Fibroblast of skin of right quadriceps (primary cell): ENCODE data around the gene ZNHIT1.
"Not testable (repeated sequence)": the region's sequence is repeated elsewhere in the genome, so short reads cannot be mapped to it uniquely, and the experiment has no call there.

Source experiments
- DNase-seq: peaks from one replicate; pipeline ENCODE4 v3.0.0-alpha.2; 2013

ZNHIT1 gene

DNA sequence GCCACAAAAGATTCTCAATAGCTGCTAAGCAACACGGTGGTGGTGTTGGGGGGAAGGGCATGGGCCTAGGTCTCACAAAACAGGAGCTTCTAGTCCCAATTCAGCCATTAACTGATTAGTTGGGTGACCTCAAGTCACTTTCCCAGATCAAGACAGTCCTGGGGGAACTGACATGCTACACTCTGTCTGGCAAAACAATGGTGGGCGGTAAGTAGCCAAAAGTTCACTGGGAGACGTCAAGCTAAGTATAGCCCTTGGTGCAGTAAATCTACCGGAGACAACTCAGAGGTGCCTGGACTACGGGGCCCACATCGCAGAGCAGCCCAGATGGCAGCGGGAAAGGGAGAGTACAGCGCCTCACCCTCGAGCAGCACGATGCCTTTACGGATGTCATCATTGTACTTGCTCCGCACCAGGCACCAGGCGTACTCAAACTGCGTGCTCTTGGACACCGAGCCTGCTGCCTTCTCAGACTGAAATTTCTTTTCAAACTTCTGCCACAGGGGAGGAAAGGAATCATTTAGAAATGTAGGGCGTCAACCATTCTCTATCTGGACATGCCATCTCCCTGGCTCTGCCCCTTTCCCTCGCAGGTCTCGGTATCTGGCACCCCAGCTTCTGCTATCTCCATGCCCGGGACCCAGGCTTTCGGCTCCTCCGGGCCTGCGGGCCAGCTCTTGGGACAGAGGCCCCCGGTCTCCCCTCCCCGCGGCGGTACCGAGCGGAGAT, 25.8 kb downstream of the ZNHIT1 start:
- DNase-seq = no peak

DNA sequence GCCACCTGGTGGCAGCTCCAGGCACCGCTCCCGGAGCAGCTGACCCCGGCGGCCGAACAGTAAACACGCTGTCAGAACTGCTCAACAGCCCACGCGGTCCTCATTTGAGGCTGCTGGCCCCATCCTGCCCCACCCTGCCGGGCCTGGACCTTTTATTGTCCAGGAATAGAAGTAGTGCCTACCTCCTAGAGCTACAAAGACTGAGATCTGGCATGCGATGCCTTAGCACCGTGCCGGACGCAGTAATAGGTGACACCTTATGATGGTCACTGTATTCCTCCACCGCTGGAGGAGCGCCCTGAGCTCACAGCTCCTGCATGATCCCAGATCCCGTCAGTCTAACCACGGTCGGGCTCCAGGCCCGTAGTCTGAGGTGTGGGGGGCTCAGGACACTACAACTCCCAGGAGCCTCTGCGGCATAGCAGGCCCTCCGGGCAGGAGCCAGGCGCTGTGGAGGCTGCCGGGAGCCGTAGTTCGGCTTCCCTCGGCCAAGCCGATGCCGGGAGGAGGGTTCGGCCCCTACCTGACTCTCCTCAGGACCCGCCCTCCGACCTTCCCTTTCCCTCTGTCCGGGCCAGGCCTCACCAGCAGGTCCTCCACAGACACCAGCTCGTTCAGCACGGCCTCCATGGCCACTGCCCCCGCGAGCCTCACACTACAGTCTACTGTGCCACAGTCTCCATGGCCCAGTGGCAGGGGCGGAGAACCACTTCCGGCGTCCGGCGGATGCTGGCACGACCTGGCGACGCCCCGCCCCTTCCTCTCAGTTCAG, 26.6 kb downstream of the ZNHIT1 start, which contains the start of gene FIS1:
FIS1 (minus strand) TSS at position 707 of the 772 bp plus-strand sequence; CDS start at position 630, 77 bp downstream.
- peak; percentile 84 for DNase-seq

DNA sequence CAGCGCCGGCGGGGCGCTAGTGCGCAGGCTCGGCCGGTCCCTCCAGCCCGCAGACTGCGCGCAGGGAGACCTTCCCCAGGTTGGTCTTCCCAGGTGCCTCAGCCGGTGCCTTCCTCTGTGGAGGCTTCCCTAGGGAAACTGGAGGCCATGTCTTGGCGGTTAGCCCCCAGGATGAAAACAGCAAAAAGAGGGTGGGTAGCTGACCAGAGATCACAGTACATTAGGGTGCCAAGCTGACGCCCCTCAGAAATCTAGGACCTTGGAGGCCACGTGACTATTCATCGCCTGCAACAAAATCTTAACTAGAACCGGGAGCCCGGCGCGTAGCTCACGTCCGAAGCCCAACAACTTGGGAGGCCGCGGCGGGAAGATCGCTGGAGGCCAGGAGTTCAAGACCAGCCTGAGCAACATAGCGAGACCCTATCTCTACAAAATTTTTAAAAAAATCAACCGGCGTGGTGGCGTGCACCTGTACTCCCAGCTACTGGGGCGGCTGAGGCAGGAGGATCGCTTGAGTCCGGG, 27.2 kb downstream of the ZNHIT1 start:
- DNase-seq = no peak

DNA sequence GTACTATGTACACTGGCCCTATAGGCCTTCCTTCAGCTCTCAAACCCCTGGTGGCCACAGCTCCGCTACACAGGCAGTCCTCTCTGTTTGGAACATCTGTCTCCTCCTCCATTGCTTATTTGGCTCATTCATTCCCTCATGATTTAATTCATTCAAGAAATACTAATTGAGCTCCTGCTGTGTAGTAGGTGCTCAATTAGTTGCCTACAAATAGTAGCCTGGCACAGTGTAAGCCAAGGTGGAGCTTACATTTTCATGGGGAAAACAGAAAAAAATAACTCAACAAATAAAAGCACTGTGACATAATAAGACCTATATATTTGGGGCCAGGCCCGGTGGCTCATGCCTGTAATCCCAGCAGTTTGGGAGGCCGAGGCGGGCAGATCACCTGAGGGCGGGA, 30.3 kb downstream of the ZNHIT1 start:
- DNase-seq = no peak

DNA sequence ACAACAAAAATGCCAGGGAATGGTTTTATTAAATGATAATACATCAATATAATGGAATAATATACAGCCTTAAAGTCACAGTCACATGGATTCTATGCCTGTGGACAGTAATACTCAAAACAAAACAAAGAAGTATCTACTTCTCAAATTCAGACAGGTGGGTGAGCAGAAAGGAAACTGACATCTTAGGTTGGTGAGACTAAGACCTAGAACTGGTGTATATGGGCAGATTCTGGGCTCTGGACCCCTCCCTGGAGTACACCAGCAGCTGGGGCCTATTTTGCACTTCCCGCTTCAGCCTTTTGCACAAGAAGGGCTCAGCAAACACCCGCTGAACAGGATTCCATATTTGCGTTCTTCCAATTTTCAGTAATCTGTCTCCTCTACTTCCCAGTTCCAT, 32.4 kb downstream of the ZNHIT1 start:
- no peak for DNase-seq

DNA sequence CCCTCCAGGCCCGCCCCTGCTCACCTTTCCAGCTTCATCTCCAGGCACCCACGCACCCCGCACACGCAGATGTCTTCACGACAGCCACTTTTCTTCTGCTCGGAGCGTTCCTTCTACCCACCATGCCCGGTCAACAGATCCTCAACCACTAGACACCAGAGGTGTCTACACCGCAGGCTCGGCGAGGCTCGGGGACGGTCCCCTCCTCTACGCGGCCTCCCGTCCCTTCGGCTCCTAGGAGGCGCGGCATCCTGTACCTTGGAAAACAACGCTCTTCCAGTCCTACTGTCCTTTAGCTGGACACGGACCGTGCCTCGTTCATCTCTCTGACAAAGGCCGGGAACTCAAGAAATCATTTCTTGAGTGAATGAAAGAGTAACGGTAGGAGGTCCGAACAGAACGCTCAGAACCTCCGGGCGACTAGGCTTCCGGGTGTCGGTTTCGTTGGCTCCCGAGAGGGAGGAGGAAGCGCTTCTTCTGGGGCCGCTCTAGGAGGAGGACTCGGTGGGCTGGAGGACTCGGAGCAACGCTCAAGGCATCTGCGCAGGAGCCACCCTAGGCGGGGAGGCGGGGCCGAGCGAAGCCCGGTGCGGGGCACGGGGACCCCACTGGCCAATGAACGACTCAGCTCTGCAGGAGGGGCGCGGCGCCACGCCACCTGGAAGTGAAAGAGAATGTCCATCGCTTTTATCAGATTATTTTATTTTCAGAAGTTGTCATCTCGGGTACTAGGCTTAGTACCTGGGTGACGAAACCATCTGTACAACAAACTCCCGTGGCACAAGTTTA, 34.1 kb downstream of the ZNHIT1 start:
- DNase-seq = peak; percentile 98

DNA sequence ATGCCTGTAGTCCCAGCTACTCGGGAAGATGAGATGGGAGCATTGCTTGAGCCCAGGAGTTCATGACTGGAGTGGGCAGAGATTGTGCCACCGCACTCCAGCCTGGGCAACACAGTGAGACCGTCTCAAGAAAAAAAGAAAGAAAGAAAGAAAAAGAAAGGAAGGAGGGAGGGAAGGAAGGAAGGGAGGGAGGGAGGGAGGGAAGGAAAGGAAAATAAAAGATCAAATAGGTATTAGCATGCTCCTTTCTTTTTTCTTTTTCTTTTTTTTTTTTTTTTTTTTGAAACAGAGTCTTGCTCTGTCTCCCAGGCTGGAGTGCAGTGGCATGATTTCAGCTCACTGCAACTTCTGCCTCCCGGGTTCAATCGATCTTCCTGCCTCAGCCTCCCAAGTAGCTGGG, 35.2 kb downstream of the ZNHIT1 start:
- not testable (repeated sequence) for DNase-seq

DNA sequence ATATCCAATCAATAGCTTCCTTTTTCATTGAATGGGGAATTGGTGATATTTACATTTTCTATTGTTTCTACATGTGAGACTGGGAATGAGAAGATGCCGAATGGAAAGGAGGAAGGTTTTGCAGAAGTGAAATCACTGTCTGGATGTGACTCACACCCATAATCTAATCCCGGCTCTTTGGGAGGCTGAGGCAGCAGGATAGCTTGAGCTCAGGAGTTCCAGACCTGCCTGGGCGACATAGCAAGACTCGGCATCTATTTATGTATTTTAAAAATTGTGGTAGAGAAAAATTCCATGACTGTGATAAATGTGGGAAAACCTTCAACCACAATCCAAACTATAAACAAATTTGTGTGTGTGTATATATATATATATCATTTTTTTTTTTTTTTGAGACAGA, 37.8 kb downstream of the ZNHIT1 start:
- no peak for DNase-seq

DNA sequence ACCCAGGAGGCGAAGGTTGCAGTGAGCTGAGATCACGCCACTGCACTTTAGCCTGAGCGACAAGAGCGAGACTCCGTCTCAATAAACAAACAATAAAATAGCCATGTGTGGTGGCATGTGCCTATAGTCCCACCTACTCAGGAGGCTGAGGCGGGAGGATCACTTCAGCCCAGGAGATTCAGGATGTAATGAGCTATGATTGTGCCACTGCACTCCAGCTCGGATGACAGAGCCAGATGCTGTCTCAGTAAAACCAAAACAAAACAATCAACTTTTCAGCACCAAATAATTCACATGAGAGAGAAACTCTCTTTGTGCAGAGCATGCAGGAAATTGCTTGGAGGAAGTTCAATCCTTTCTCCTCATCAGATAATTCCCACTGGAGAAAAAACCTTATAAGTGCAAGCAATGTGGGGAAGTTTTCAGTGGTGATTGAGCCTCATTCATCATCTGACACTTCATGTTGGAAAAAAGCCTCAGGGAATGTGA, 40.3 kb downstream of the ZNHIT1 start:
- peak; percentile 62 for DNase-seq

DNA sequence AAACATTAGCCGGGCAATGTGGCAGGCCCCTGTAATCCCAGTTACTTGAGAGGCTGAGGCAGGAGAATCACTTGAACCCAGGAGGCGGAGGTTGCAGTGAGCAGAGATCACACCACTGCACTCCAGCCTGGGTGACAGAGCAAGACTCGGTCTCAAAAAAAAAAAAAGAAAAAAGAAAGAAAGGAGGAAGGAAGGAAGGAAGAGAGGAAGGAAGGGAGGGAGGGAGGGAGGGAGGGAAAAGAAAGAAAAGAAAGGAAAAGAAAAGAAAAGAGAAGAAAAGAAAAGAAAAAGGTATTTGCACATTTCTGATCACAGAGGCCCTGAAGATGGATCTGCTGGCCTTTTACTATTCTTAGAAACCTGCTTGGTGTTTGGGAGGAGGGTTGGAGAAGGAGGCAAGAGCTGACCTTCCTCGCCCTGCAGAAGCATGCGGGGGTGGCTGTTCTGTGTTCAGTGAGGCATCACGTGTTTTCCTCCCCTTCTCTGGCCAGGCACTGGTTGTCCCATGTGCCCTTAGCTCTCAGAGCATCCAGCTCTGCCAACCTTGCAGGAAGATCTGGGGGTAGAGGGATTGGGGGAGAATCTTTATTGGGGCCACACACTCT, 46.2 kb downstream of the ZNHIT1 start:
- DNase-seq = not testable (repeated sequence)

DNA sequence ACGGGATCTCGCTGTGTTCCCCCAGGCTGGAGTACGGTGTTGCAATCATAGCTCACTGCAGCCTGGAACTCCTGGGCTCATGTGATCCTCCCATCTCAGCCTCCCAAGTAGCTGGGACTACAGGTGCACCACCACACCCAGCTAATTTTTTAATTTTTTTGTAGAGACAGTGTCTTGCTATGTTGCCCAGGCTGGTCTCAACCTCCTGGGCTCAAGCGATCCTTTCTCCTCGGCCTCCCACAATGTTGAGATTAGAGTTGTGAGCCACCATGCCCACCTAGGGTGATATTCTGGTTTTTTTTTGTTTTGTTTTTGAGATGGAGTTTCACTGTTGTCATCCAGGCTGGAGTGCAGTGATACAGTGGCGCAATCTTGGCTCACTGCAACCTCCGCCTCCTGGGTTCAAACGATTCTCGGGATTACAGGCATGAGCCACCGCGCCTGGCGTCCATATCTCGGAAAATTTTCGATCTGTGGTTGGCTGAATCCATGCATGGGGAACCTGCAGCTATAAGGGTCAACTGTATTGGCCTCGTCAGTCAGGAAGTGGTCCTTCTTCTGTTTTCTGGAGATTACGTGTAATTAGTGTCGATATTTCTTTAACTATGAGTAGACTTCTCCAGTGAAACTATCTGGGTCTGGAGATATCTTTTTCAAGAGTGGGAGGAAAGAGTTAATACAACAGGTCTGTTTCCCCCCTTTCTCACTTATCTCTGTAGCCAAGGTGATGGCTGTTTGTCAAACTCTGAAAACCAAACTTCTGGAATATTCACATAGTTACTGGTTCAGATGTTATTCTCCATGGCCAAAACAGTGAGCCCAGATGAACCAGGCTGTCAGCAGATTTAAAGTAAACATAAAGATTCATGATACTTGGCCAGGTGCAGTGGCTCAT, 47.9 kb downstream of the ZNHIT1 start:
- DNase-seq = no peak

DNA sequence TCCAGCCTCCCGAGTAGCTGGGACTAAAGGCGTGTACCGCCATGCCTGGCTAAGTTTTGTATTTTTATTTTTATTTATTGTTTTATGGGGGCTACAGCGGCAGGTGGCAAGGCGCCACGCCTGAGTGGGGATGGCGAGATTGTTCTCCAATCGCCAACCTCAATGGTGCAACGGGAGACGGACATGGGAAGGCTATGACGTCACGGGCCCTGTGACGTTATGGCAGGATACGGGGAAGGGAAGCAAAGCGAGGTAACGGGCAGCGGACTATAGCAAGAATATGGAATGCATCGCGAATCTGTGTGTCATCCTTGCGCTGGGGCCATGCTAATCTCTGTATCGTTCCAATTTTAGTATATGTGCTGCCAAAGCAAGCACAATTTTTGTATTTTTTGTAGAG, 51.7 kb downstream of the ZNHIT1 start:
- no peak for DNase-seq

DNA sequence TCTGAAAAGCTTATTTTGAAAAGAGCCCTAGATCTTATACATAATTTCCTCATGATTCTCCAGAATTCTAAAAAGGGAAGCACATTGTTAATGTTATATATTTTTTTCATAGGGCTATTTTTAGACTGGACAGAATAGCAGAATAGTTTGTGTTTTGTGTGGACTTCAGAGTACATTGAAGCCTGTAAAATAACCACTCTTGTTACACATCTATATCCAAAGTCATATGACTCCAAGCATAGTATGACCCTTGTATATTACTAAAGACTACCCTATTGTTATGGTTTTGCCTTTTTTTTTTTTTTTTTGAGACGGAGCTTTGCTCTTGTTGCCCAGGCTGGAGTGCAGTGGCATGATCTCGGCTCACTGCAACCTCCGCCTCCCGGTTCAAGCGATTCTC, 53.1 kb downstream of the ZNHIT1 start:
- DNase-seq = no peak

DNA sequence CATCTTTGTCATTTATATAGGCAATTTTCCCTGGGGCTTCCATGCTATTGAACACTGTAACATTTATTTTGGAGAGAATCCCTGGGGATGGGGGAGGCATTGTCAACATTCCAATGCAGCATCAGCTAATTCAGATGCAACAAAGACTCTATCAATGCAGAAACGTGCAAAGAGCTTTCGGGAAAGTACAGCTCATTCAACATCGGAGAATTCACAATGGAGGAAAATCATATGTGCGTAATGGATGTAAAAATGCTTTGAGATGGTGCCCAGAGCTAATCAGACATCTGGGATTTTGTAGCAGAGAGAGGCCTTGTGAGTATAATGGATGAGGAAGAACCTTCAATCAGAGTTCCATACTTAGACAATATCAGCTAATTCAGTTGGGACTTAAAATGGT, 55.2 kb downstream of the ZNHIT1 start:
- no peak for DNase-seq
